Measurements from ENCODE around the gene NPW. TPM values are rescaled to one million over a fixed set of nuclear protein-coding genes. Genes with fewer than 3 reads are reported as not detected.
A peak's percentile ranks its signal among the peaks of the same experiment; 100 is the strongest.

The NPW gene
- total RNA-seq: 1 to 10 TPM; 1.3 to 1.9 TPM

DNA sequence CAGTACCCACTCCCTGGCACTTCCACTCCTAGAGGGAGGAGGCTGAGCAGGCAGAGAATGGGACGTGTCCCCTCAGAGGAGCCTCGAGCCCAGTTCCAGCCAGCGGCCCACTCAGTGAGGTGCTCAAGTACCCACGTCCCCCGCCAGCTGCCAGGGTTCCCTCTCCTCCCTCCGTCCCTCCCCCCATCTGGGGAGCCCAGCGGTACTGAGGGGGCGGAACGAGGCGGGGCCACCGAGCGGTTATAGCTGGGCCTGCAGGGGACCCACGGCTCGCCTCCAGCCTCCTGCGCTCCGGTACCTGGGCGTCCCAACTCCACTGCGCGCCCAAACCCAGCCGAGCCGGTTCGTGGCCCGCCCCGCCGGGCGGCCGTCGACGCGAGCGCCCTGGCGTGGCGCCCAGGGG lies at the start of gene NPW:
Gene NPW, plus strand, starts transcription at position 268 of the 403 bp plus-strand sequence.
- Mint-ChIP-seq H3K4me1 (ENCODE audit: low read depth) (peaks cover 12% of the 10 kb centered on the region), H3K36me3 (ENCODE audit: low read depth) (no peaks in the 10 kb centered on the region), H3K27ac (no peak within 1 kb of the TSS), H3K4me3 (no peak within 1 kb of the TSS), H3K9me3 (no peaks in the 10 kb centered on the region), H3K27me3 (ENCODE audit: low read depth) (peaks cover 26% of the 10 kb centered on the region)
- CTCF ChIA-PET: interaction anchor here (1.5 to 2.0 kb wide), 2 partner anchors 8 to 121 kb away, joined by 6 to 10 read pairs; no protein-coding TSS in a partner anchor
- no peak for DNase-seq
- intact Hi-C loops (cut with micrococcal nuclease): no loop called here

DNA sequence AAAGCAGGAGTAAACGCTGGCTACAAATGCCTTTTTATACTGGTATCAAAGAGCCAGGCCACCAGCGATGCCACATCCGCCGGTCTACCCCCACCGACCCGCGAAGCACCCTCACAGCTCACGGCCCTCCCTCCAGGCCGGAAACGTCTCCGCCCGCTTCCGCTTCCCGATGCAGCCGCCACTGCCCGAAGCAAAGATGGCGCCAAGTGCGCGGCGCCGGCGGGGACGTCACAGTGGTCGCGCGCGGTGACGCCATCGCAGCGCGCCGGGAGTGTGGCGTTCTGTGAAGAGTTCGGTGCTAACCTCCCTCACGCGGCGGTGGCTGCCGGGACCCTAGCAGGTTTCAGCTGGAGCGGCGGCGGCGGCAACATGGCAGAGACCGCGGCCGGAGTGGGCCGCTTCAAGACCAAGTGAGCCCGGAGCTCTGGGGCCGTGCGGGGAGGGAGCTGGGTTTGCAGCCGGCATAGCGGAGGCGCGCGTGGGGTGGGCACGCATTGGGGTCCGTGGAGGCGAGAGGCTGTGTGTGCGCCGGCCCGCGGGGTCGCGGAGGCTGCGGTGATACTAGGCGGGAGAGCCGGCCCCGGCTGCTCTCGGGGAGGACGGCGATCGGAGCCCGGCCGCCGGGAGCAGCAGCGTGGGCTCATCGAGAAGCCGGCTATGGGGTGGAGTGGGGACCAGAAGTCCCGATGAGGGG lies 47.6 kb upstream of the NPW start, which contains the start of gene TBL3:
Gene TBL3, plus strand, starts transcription at position 258 of the 694 bp plus-strand sequence. Its CDS starts 112 bp downstream, at position 370.
- no peaks in the 10 kb centered on the region for H3K27me3 Mint-ChIP-seq (ENCODE audit: low read depth)
- H3K9me3 Mint-ChIP-seq: no peaks in the 10 kb centered on the region
- H3K4me1 Mint-ChIP-seq (ENCODE audit: low read depth): peaks cover 28% of the 10 kb centered on the region
- CTCF ChIA-PET: interaction anchor here (0.6 to 1.2 kb wide), 3 partner anchors 9 to 1103 kb away, joined by 3 to 5 read pairs (median 5); no protein-coding TSS in a partner anchor
- peak within 1 kb of the TSS; percentile 89 for H3K27ac Mint-ChIP-seq
- intact Hi-C loops (cut with micrococcal nuclease): loop anchor here (1.0 to 2.0 kb wide), 5 partner anchors 8 to 190 kb away; partner anchors contain the start of genes GFER, NDUFB10, NUBP2 and RPS2
- peak; percentile 96 for DNase-seq
- peaks cover 24% of the 10 kb centered on the region for H3K36me3 Mint-ChIP-seq (ENCODE audit: low read depth)
- peak within 1 kb of the TSS; percentile 91 for H3K4me3 Mint-ChIP-seq

DNA sequence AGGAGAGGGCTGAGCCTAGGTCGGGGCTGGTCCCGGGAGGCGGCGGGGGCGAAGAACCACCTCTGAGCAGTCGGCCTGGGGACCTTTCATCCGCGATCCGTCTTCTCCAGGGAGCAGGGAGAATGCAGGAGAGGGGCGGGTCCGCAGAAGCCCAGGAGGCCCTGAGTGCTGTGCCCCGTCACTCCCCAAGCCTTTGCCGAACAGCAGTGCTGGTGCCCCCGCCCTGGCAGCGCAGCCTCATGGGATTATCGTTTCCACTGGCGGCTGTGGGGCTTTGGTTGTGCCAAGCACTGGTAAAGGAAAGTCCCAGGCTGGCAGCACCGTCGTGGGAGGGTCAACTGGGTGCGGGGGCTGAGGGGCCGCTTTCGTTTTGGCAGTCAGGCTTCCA lies 47.1 kb upstream of the NPW start:
- no peak for DNase-seq
- Mint-ChIP-seq H3K9me3 (no peaks in the 10 kb centered on the region), H3K4me1 (ENCODE audit: low read depth) (peaks cover 28% of the 10 kb centered on the region), H3K4me3 (peak overlapping the region; percentile 91), H3K36me3 (ENCODE audit: low read depth) (peaks cover 27% of the 10 kb centered on the region), H3K27ac (no peak overlapping the region), H3K27me3 (ENCODE audit: low read depth) (no peaks in the 10 kb centered on the region)
- intact Hi-C loops (cut with micrococcal nuclease): loop anchor here (1.0 kb wide), 2 partner anchors 8 to 190 kb away; partner anchors contain the start of genes NUBP2, RPS2 and SPSB3
- CTCF ChIA-PET: no interaction called here

DNA sequence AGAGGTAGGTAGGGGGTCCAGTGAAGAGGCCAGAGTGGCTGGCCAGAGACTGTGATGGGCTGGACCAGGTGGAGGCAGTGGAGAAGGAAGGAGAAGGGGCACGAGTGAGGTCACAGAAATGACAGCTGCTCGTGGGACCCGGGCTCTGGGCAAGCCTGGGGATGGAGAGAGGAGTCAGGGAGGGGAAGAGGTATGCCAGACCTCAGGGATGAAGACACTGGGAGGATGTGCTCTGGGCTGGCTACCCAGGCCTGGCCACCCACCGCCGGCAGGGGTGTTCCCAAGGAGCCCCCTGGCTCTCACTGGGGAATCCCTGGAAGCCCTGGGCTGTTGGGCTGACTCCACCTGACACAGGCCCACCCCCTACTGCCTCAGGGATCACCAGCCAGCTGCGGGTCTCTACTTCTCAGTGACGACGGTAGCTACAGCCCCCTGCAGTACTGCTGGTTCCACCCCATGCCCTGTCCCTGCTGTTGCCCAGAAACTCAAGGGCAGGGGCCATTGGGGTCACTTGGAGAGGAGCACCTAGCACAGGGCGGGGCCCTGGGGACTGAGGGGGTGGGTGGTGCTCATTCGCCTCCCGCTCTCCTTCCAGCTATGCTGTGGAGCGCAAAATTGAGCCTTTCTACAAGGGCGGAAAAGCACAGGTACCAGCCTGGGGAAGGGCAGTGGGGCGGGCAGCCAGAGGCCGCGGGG lies 46.0 kb upstream of the NPW start:
- CTCF ChIA-PET: no interaction called here
- Mint-ChIP-seq H3K27me3 (ENCODE audit: low read depth) (no peaks in the 10 kb centered on the region), H3K4me3 (peak overlapping the region; percentile 91), H3K4me1 (ENCODE audit: low read depth) (peaks cover 28% of the 10 kb centered on the region), H3K9me3 (no peaks in the 10 kb centered on the region), H3K27ac (no peak overlapping the region), H3K36me3 (ENCODE audit: low read depth) (peaks cover 31% of the 10 kb centered on the region)
- DNase-seq: no peak
- intact Hi-C loops (cut with micrococcal nuclease): no loop called here

DNA sequence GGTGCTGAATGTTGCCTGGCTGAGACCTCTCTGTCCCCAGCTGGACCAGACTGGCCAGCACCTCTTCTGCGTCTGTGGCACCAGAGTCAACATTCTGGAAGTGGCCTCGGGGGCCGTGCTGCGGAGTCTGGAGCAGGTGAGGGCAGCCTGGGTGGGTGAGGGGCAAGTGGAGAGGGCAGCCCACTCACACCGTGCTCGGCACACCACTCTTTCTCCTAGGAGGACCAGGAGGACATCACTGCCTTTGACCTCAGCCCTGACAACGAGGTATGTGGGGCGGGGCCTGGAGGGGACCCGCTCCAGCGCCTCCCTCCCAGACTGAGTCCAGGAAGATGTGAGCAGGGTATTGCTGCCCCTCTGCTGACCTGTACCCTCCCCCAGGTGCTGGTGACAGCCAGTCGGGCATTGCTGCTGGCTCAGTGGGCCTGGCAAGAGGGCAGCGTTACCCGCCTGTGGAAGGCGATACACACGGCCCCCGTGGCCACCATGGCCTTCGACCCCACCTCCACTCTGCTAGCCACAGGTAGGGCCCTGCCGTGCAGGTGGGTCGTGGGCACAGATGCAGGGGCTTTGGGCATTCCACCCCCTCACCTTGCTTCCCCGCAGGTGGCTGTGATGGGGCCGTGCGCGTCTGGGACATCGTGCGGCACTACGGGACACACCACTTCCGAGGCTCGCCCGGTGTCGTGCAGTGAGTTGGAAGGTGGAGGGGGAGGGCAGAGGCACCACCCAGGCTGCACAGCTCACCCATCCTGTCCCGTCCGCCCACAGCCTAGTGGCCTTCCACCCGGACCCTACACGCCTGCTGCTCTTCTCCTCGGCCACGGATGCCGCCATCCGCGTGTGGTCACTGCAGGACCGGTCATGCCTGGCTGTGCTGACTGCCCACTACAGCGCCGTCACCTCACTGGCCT lies 45.2 kb upstream of the NPW start:
- H3K4me1 Mint-ChIP-seq (ENCODE audit: low read depth): peaks cover 28% of the 10 kb centered on the region
- CTCF ChIA-PET: no interaction called here
- H3K27ac Mint-ChIP-seq: no peak overlapping the region
- intact Hi-C loops (cut with micrococcal nuclease): no loop called here
- peak overlapping the region; percentile 38 for H3K4me3 Mint-ChIP-seq
- peaks cover 33% of the 10 kb centered on the region for H3K36me3 Mint-ChIP-seq (ENCODE audit: low read depth)
- H3K27me3 Mint-ChIP-seq (ENCODE audit: low read depth): no peaks in the 10 kb centered on the region
- H3K9me3 Mint-ChIP-seq: no peaks in the 10 kb centered on the region
- DNase-seq: no peak

DNA sequence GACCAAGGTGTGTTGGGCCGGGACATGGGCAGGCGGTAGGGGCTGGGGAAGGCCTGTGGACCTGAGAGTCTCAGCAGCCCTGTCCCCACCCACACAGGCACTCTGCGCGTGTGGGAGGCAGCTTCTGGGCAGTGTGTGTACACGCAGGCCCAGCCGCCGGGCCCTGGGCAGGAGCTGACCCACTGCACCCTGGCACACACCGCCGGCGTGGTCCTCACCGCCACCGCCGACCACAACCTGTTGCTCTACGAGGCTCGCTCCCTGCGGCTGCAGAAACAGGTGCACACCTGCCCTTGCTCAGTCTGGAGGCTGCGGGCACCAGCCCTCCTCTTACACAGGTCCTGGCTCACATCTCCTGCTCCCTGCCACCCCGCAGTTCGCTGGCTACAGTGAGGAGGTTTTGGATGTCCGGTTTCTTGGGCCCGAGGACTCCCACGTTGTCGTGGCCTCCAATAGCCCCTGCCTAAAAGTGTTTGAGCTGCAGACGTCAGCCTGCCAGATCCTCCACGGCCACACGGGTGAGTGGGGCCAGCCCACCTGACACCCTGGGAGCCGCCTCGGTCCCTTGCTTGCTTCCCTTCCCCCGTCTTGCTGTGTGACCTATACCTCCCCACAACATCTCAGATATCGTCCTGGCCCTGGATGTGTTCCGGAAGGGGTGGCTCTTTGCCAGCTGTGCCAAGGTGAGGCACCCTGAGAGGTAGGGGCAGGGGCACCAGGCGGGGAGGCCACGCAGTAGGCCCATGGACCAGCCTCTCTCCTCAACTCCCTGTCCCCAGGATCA lies 44.0 kb upstream of the NPW start:
- Mint-ChIP-seq H3K9me3 (no peaks in the 10 kb centered on the region), H3K27me3 (ENCODE audit: low read depth) (peaks cover 3% of the 10 kb centered on the region), H3K4me1 (ENCODE audit: low read depth) (peaks cover 24% of the 10 kb centered on the region), H3K27ac (no peak overlapping the region), H3K4me3 (no peak overlapping the region), H3K36me3 (ENCODE audit: low read depth) (peaks cover 34% of the 10 kb centered on the region)
- DNase-seq: no peak
- intact Hi-C loops (cut with micrococcal nuclease): no loop called here
- CTCF ChIA-PET: interaction anchor here (1.0 kb wide), 1 partner anchor 9 kb away, joined by 3 read pairs; no protein-coding TSS in a partner anchor

DNA sequence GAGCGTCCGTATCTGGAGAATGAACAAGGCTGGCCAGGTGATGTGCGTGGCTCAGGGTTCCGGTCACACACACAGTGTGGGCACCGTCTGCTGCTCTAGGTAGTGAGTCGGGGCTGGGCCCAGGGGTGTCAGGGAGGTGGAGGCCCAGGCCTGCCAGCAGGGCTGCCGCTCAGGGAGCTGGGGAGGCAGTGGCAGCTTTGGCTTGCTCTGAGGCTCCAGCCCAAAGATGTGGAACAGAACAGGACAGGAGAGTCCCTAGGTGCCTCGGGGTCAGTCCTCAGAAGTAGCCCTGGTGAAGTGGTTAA lies 43.4 kb upstream of the NPW start:
- peaks cover 5% of the 10 kb centered on the region for H3K27me3 Mint-ChIP-seq (ENCODE audit: low read depth)
- no peak overlapping the region for H3K27ac Mint-ChIP-seq
- no peaks in the 10 kb centered on the region for H3K9me3 Mint-ChIP-seq
- CTCF ChIA-PET: no interaction called here
- peaks cover 34% of the 10 kb centered on the region for H3K36me3 Mint-ChIP-seq (ENCODE audit: low read depth)
- H3K4me1 Mint-ChIP-seq (ENCODE audit: low read depth): peaks cover 19% of the 10 kb centered on the region
- DNase-seq: no peak
- intact Hi-C loops (cut with micrococcal nuclease): no loop called here
- no peak overlapping the region for H3K4me3 Mint-ChIP-seq

DNA sequence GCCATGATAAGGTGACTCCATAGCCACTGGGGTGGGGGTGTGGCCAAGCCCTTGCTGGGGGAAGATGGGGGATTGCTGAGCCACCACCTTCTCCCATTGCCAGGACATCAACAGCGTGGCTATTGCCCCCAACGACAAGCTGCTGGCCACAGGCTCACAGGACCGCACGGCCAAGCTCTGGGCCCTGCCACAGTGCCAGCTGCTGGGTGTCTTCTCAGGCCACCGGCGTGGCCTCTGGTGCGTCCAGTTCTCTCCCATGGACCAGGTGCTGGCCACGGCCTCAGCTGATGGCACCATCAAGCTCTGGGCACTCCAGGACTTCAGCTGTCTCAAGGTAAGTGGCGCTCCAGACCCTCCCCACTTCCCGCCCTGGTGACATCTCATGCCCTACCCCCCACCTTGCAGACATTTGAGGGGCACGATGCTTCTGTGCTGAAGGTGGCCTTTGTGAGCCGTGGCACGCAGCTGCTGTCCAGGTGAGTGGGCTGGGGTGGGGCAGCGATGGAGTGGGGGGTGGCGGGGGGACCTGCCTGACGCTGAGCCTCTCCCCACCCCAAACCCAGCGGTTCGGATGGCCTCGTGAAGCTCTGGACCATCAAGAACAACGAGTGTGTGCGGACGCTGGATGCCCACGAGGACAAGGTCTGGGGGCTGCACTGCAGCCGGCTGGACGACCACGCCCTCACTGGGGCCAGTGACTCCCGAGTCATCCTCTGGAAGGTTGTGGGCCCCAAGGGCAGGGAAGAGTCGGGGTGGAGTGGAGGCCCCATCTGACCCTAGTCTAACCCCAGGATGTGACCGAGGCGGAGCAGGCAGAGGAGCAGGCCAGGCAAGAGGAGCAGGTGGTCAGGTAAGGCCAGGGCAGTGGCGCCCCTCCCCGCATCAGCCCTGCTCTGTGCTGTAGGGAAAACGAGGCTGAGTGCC lies 42.4 kb upstream of the NPW start:
- Mint-ChIP-seq H3K4me1 (ENCODE audit: low read depth) (peaks cover 10% of the 10 kb centered on the region), H3K27me3 (ENCODE audit: low read depth) (peaks cover 12% of the 10 kb centered on the region), H3K27ac (no peak overlapping the region), H3K36me3 (ENCODE audit: low read depth) (peaks cover 29% of the 10 kb centered on the region), H3K9me3 (no peaks in the 10 kb centered on the region), H3K4me3 (no peak overlapping the region)
- DNase-seq: no peak
- CTCF ChIA-PET: interaction anchor here (0.5 kb wide), 1 partner anchor 1626 kb away, joined by 3 read pairs; no protein-coding TSS in a partner anchor
- intact Hi-C loops (cut with micrococcal nuclease): no loop called here

DNA sequence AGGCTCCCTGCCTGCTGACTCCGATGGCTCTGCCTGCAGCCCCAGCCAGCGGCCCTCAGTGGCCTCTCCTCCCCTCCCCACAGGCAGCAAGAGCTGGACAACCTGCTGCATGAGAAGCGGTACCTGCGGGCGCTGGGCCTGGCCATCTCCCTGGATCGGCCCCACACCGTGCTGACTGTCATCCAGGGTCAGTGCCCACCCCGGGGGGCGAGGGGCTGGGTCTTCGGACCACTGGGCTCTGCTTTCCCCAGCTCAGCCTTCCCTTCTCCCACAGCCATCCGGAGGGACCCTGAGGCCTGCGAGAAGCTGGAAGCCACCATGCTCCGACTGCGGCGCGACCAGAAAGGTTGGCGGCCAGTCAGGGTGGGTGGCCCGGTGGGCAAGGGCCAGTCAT lies 41.7 kb upstream of the NPW start:
- H3K27ac Mint-ChIP-seq: no peak overlapping the region
- DNase-seq: no peak
- CTCF ChIA-PET: no interaction called here
- intact Hi-C loops (cut with micrococcal nuclease): no loop called here
- peaks cover 29% of the 10 kb centered on the region for H3K36me3 Mint-ChIP-seq (ENCODE audit: low read depth)
- H3K4me1 Mint-ChIP-seq (ENCODE audit: low read depth): peaks cover 7% of the 10 kb centered on the region
- no peaks in the 10 kb centered on the region for H3K9me3 Mint-ChIP-seq
- no peak overlapping the region for H3K4me3 Mint-ChIP-seq
- peaks cover 18% of the 10 kb centered on the region for H3K27me3 Mint-ChIP-seq (ENCODE audit: low read depth)

DNA sequence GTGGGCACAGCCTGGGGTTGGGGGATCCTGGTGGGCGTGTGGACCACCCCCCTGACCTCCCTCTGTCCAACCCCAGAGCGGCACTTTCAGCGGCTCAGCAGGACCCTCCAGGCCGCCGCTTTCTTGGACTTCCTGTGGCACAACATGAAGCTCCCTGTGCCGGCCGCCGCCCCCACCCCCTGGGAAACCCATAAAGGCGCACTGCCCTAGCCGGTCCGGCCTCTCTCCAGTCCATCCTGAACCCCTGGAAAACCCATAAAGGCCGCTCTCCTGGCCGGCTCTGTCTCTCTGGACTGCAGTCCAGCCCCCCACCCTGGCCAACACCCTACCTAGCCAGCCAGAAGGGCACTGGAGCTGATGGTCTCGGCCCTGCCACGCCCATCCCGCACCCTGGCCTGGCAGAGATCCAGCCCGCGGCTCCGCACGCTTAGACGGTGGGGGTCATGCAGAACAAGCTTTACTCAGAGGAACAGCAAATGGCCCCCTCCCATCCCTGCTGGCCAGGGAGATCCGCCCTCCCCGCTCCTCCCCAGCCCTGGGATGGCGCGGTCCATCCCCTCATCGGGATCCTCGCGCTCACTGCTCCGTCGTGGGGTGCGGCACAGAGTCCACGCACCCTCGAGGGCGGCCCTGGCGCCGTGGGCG lies 41.0 kb upstream of the NPW start:
- CTCF ChIA-PET: no interaction called here
- DNase-seq: no peak
- Mint-ChIP-seq H3K36me3 (ENCODE audit: low read depth) (peaks cover 29% of the 10 kb centered on the region), H3K4me3 (no peak overlapping the region), H3K27ac (no peak overlapping the region), H3K27me3 (ENCODE audit: low read depth) (peaks cover 22% of the 10 kb centered on the region), H3K4me1 (ENCODE audit: low read depth) (peaks cover 2% of the 10 kb centered on the region), H3K9me3 (no peaks in the 10 kb centered on the region)
- intact Hi-C loops (cut with micrococcal nuclease): no loop called here
